GM21825 (cell line): Measurements from ENCODE around the gene ETFRF1.

Experiments
- ATAC-seq: cut with Tn5 transposase; IDR thresholded peaks from one replicate; pipeline ENCODE4 v1.9.1; 2021; ENCODE audit warnings: mild to moderate bottlenecking, moderate library complexity; ENCODE audit not compliant: unreplicated experiment

ETFRF1 gene

DNA sequence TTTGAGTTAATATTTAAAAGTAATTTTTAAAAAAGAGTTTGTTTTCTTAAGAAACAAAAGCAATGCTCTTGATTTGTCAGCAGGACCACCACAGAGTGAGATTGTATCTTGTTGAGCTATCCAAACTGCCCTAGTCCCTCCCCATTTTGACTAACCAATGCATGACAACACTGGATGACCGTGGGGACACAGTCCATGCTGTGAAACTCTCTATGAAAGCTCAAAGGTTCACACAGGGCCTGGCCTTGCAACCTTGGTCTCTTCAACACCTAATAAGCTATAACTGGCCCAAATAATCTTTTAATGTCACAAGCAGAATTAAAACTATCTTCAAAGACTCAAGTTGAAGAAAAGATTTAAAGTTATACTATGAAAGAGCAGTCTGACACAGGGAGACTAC, 13.5 kb downstream of the ETFRF1 start:
- no peak for ATAC-seq

DNA sequence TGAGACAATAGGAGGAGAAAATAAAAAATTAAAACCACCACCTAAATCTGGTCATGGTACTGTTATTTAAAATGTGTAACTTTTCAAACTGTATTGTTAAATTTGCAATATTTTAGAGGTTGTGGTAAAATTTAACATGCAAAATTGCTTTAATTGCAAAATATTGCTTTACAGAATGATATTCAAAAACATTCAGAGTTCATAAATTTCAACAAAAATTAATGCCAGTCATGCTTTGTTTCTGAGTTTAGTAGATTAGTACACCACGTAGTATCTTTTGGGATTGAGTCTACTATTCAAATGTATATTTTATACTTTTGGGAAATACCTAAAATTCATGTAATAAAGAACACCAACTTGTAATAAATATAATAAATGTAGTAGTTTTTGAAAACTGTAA, 18.3 kb downstream of the ETFRF1 start:
- ATAC-seq: no peak

DNA sequence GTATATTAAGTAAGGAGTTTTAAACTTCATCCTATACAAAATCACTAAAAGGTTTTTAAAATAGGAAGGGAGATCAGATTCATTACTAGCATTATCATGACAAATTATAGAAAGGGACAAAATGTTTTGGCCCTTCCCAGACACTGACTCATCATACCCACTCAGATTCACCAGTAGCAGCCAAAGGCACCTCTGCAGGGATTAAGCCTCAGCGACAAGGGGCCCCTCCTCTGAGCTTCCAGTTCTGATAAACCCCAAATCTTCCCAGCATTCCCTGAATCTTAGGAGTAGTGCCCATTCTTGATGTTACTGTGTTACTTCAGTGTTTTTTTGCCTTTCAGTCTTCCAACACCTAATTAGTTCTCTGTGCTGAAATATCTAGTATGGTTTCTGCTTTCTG, 41.2 kb downstream of the ETFRF1 start:
- ATAC-seq: no peak

DNA sequence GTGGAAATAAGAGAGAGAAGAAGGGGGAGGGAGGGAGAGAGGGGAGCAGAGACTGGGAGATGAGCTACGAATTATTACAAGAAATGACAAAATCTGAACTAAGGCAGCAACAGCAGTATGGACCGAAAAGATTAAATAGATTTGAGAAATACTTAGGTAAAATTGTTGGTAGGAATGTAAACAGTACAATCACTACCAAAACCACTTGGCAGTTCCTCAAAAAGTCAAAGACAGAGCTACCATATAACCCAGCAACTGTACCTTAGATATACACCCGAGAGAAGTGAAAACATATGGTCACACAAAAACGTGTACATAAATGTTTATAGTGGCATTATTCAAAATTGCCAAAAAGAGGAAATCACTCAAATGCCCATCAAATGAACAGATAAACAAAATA, 41.6 kb downstream of the ETFRF1 start:
- ATAC-seq: no peak

DNA sequence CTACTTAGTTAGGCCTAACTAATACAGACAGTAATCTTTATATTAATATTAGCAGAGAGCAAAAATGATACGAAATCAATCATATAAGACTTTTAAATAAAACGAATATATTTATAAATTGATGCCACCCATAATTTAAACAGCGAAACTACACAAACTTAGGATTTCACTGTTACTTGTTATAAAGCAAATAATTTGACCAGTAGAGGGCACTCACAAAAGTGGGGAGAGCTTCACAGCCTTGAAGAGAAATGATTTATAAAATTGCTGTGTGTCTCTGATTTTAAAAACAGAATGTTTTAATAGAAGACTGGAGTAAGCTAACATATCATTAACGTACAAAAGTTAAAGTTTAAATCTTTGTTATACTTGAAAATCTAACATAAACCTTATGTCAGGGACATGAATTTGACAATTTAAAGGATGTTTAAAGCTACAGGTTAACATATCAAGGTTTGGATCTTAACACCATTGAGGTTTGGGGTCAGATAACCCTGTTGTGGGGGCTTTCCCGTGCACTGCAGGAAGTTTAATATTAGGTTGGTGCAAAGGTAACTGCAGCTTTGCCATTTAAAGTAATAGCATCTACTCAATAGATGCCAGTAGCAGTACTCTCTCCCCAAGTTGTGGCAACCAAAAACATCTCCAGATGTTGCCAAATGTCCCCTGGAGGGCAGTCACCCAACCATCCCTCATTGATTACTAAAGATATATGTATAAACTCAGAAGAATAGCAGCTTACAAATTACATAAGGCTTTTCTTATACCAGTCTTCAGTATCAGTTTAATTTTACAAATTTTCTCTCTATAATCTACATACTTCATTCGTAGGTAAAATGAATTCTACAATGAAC, 46.4 kb downstream of the ETFRF1 start:
- no peak for ATAC-seq

DNA sequence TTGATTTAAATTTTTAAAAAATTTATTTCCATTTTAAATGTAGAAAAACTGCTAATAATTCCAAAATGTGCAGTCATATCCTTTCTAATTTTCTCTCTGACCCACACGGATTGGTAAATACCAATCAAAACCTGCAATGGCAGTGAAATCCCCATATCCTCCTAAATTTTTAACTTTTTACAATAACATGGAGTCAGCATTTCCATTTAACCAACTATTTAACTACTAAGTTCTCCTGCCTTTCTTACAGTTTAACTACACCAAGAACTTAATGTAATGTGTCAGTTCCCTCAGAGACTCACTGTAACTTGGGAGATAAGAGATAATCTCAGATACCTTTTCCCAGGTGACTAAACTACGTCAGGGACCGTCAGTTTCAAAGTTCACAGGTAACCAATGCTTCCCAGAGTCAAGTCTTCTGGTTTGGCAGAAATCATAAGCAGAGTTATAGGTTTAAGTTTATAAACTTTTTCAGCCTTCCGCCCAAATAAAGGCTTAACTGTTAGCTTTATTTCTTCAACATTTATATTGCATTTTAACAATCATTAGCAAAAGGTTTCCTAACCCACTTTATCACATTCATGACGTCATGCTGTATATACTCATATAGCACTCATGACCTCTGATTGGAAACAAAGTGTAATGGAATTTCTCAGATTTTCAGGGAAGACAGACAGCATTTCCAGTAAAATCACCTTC, 48.1 kb downstream of the ETFRF1 start:
- no peak for ATAC-seq

DNA sequence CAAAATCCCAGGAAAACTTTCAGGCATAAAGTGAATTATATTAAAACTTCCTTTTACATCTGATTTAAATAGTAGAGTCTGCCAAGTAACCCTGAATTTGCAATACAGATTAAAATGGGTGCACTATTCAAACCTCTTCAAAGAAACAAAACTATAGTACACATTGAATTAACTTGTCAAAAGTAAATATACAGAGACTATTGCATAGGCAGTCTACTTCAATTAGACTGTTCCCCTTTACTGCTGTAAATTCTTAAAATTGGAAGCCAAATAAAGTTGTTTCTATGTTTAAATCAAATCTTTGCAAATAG, 48.6 kb downstream of the ETFRF1 start:
- no peak for ATAC-seq

DNA sequence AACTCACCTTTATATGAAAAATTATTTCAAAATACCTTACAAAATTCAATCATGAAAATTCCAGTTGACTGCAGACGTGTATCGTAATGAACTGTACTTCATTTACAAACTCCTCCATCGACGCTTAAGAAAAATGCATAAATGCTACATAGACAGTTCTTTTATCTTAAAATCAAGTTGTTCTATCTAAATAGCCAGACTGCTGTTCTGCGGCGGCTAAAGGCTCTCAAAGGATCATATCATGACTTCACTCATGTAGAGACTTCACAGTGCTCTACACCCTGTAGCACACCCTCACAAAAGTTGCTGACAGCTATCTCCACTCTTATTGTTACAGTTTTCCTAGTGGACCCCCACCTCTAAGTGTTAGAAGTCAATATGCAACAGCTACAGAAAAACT, 50.5 kb downstream of the ETFRF1 start:
- ATAC-seq: no peak

DNA sequence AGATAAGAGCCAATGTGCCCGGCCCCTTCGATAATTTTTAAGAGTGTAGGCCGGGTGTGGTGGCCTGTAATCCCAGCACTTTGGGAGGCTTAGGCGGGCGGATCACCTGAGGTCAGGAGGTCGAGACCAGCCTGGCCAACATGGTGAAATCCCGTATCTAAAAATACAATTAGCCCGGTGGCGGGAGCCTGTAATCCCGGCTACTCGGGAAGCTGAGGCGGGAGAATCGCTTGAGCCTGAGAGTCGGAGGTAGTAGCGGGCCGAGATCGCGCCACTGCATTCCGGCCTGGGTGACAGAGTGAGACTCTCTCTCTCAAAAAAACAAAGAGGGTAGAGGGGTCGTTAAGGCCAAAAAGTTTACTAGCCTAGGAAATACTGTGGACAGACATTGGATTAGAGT, 53.1 kb downstream of the ETFRF1 start:
- no peak for ATAC-seq

DNA sequence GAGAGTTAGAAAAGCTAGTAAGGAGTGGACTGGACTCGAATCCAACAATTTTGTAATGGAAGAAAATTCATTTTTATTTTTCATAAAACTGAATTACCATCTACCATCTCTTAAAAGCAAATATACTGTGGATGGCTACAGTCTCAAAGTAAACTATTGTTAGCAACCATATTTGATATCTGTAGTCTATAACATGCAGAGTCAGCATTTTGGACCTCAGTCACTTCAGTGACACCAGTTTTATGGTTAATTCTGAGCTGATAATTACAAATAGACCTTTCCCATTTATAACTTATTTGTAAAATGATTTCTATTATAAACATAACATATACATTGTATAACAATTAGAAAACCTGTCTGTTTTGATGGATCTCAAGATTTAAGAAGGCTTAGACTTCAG, 53.7 kb downstream of the ETFRF1 start:
- no peak for ATAC-seq

DNA sequence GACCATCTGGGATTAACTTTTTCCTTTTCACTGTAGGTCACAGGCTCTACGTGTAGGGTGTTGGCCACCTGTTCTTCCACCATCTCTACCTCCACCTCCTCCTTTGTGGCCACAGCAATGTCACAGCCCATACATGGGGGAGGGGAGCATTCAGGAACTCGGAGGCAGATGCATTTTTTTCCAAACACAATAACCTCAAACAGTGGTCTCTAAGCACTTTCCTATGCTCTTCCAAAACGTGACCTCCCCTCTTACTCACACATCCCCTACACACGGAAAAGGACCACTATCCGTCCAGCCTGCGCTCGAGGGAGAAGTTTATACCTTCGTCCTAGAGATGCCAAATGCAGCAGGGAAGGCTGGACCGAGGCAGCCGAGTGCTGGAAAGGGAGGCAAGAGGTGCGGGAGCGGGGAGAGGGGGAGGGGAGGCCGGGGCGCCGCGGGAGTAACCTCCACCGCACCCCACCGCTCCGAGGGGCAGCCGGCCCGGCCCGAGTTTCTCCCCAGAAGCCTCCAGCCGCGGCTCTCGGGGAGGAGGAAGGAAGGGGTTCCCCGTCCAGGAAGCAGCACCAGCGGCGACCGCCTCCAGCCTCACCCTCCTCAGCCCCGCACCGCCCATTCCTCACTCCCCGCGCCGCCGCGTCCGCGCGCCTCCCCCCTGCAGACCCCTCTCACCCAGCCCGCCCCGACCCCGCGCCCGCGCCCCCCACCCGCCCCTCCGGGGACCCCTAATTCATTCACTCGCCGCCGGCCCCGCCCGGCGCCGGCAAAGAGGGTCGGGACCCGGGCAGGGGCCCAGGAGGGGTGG, 55.1 kb downstream of the ETFRF1 start:
- peak; percentile 34 for ATAC-seq

DNA sequence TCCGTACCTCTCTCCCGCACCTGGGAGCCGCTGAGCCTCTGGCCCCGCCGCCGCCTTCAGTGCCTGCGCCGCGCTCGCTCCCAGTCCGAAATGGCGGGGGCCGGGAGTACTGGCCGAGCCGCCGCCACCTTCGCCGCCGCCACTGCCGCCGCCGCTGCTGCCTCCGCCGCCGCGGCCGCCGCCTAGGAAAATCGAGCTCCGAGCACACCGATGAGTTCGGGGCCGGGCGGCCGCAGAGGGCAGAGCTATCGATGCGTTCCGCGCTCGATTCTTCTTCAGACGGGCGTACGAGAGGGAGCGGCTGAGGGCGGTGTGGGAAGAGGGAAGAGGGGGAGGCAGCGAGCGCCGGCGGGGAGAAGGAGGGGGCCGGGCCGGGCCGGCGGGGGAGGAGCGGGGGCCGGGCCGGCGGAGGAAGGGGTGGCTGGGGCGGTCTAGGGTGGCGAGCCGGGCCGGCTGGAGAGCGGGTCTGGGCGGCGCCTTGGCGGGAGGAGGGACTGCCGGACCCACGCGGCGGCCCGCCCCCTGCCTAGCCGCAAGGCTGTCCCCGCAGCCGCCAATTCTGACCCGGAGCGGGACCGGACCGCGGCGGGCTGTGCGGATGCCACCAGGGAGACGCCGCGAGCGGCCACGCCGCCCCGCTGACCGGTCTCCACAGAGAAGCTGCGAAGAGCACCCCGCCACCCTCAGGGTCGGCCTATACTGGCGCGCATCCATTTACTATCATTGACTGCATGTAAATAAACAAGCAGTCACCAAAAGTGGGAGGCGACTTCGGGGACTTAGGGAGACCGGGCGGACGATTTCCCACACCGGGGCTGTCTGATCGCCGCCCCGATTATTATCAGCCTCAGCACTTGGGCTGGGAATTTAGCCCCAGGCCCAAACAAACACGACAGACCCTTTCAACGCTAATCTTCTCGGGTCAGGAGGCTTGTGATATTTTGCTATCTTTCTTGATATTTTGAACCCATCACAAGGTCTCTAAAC, 56.0 kb downstream of the ETFRF1 start, which contains the start of gene KRAS:
Gene KRAS (minus strand): TSS at position 186 of the 987 bp plus-strand sequence.
- peak; percentile 78 for ATAC-seq

DNA sequence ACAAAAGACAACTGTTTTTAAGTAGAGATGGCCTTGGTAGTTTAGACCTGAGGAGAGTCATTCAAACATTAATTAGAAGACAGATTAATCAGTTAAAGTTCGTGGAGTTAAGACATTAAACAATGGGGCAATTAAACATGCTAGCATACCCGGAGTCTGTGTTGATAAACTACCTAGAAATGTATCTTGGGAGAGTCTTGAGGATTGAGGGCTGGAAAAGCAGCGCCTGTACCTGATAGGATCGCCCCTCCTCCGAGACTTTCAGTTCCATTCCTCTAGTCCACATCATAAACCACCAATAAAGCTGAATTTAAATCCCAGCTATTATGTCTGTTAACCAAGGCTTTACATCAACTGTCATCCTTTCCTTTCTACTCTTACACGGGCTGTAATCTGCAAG, 56.7 kb downstream of the ETFRF1 start:
- no peak for ATAC-seq

DNA sequence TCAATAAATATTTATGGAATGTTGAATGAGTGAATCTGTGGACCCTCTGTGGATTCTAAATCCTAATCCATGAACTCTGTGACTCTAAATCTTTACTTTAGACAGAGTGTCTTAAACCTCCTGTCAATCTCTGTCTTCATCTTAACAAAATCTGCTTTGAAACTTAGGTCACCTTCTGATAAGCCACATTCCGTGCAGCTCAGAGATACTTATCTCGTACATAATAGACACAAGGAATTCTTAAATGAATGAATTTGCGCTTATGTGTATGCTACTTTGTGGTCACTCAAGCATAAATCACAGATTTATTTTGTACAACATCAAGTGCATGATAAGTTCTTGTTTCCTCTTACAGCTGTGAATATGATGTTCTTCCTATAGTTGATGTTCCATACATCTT, 57.9 kb downstream of the ETFRF1 start:
- ATAC-seq: no peak

DNA sequence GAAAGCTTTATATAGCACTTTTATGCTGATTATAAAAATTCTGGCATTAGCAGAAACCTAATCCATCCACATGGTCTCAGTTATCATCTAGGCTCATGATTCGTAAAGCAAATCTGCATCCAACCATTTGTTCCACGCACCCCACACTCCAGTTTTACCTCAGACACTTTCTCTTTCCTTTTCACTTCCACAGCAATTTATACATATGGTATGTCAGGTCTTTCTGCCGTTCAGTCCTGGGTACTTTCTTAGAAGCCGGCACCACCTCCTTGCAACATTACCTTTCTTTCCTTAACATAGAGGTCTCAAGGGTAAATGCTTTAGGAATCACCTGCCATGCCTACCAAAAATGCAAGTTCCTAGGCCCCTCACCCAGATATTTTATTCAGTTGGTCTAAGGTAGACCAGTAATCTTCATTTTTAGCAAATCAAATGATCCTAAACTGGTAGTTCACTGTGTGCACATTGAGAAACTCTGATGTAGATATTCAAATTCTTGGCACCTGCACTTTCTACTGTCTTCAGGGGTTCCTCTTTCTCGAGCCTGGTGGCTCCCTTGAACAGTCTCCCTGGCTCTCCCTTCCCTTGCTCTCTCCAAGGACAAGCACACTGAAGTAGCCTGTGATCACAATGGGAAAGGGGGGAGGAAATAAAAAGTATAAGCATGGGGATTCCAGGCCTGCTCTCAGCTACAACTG, 58.5 kb downstream of the ETFRF1 start:
- ATAC-seq: no peak

DNA sequence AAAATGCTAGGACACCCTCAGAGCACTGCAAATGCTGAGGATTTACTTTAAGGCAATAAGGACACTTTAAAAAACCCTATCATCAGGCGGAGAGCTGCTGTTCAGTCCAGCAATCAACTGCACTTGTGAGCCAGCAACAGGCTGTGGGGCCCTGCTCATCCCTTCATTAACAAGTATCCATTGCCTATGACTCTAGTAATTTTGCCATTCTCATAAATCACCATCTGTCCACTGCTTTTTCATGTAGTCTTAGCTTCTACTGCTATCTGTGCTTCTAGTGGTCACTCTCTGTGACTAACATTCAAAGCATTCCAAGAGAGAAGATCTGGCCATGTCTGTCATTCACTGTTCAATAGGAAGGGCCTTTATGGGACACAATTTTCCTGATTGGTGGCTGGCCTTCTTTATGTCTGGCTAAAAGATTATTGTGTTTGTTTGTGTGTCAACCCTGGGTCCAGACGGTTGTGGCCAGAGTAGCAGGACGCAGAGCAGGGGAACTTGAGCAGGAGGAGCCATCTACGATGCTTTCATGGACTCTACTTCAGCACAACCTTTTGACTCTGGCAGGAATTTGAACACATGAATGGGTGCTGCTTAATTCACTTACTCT, 59.3 kb downstream of the ETFRF1 start:
- no peak for ATAC-seq
